Activated CD4-positive, alpha-beta T cell treated with anti-CD3 and anti-CD28 coated beads, Interleukin-2, amount 10 ng/mL, durations not matched to agents 7 days and 5 days (primary cell): ENCODE data around the gene HIKESHI. TPM values are rescaled to one million over a fixed set of nuclear protein-coding genes. Genes with fewer than 3 reads are reported as not detected.

Source experiments
- CTCF ChIA-PET: fragments of 350-600 bp; sonication (Branson Sonifier 250); formaldehyde crosslinking; loops from one replicate; lab custom pipeline; 2021; ENCODE audit warnings: antibody characterized with exemption; lab: Charles Lee
- POLR2A ChIA-PET: fragments of 350-600 bp; sonication (Branson Sonifier 250); formaldehyde crosslinking; loops from one replicate; lab custom pipeline; 2021; ENCODE audit warnings: antibody characterized with exemption; lab: Charles Lee
- DNase-seq: peaks from one replicate; pipeline ENCODE4 v3.0.0-alpha.2; 2020
- H3K27ac Mint-ChIP-seq: one replicate; pipeline ENCODE4 v1.8.0; 2021; ENCODE audit warnings: mild to moderate bottlenecking, moderate library complexity, mixed read lengths
- H3K27me3 Mint-ChIP-seq: one replicate; pipeline ENCODE4 v1.8.0; 2021; ENCODE audit warnings: mixed read lengths
- H3K36me3 Mint-ChIP-seq: one replicate; pipeline ENCODE4 v1.8.0; 2021; ENCODE audit warnings: low read depth, mixed read lengths
- H3K4me1 Mint-ChIP-seq: one replicate; pipeline ENCODE4 v1.8.0; 2021; ENCODE audit warnings: mixed read lengths
- H3K4me3 Mint-ChIP-seq: one replicate; pipeline ENCODE4 v1.8.0; 2021; ENCODE audit warnings: mild to moderate bottlenecking, moderate library complexity, mixed read lengths
- H3K9me3 Mint-ChIP-seq: one replicate; pipeline ENCODE4 v1.8.0; 2021; ENCODE audit warnings: mixed read lengths
- total RNA-seq, 2 experiments: library from RNA; stranded (reverse); gene quantifications; one replicate each; pipeline ENCODE4 v1.2.3, GENCODE V29; 2021

The HIKESHI gene
- total RNA-seq, 2 experiments from 2014 or later = 35.8 to 46.7 TPM

- H3K9me3 Mint-ChIP-seq = peaks cover 3% of the 10 kb centered on the region
- no peak overlapping the region for H3K4me3 Mint-ChIP-seq
- no peak overlapping the region for H3K27ac Mint-ChIP-seq
- POLR2A ChIA-PET = no interaction called here
- CTCF ChIA-PET = no interaction called here
- H3K4me1 Mint-ChIP-seq = no peaks in the 10 kb centered on the region
- DNase-seq = no peak
- no peaks in the 10 kb centered on the region for H3K36me3 Mint-ChIP-seq
- no peaks in the 10 kb centered on the region for H3K27me3 Mint-ChIP-seq
Observed at GRCh38 chr11:86365546-86365945, 63.5 kb downstream of the HIKESHI start.

- H3K27ac Mint-ChIP-seq = no peak overlapping the region
- DNase-seq = no peak
- H3K4me3 Mint-ChIP-seq = no peak overlapping the region
- H3K27me3 Mint-ChIP-seq = peaks cover 6% of the 10 kb centered on the region
- POLR2A ChIA-PET = no interaction called here
- H3K4me1 Mint-ChIP-seq = no peaks in the 10 kb centered on the region
- H3K9me3 Mint-ChIP-seq = no peaks in the 10 kb centered on the region
- H3K36me3 Mint-ChIP-seq = no peaks in the 10 kb centered on the region
- CTCF ChIA-PET = interaction anchor here (1.2 to 2.0 kb wide), 2 partner anchors 11 to 35 kb away, joined by 4 to 5 read pairs; no protein-coding TSS in a partner anchor
Observed at GRCh38 chr11:86369668-86370067, 67.6 kb downstream of the HIKESHI start.

GRCh38 chr11:86370171-86370570 is 68.1 kb downstream of the HIKESHI start:
- ChIA-PET POLR2A (no interaction called here), CTCF (interaction anchor here (2.0 kb wide), 1 partner anchor 36 kb away, joined by 5 read pairs; no protein-coding TSS in a partner anchor)
- no peaks in the 10 kb centered on the region for H3K36me3 Mint-ChIP-seq
- peaks cover 6% of the 10 kb centered on the region for H3K27me3 Mint-ChIP-seq
- H3K4me1 Mint-ChIP-seq = no peaks in the 10 kb centered on the region
- no peak overlapping the region for H3K4me3 Mint-ChIP-seq
- no peak for DNase-seq
- no peaks in the 10 kb centered on the region for H3K9me3 Mint-ChIP-seq
- H3K27ac Mint-ChIP-seq = no peak overlapping the region

- no peak for DNase-seq
- Mint-ChIP-seq H3K4me3 (no peak overlapping the region), H3K4me1 (no peaks in the 10 kb centered on the region), H3K9me3 (peaks cover 2% of the 10 kb centered on the region), H3K27ac (no peak overlapping the region), H3K27me3 (peaks cover 8% of the 10 kb centered on the region), H3K36me3 (no peaks in the 10 kb centered on the region)
- CTCF ChIA-PET = no interaction called here
- POLR2A ChIA-PET = no interaction called here
Observed at GRCh38 chr11:86370922-86371594, 69.0 kb downstream of the HIKESHI start.

GRCh38 chr11:86372041-86372440 is 70.0 kb downstream of the HIKESHI start:
- POLR2A ChIA-PET = no interaction called here
- Mint-ChIP-seq H3K36me3 (no peaks in the 10 kb centered on the region), H3K27ac (no peak overlapping the region), H3K4me1 (no peaks in the 10 kb centered on the region), H3K9me3 (peaks cover 4% of the 10 kb centered on the region), H3K4me3 (no peak overlapping the region), H3K27me3 (peaks cover 14% of the 10 kb centered on the region)
- DNase-seq = no peak
- CTCF ChIA-PET = no interaction called here

- Mint-ChIP-seq H3K27ac (no peak overlapping the region), H3K9me3 (peaks cover 4% of the 10 kb centered on the region), H3K36me3 (no peaks in the 10 kb centered on the region), H3K27me3 (peaks cover 16% of the 10 kb centered on the region), H3K4me3 (no peak overlapping the region), H3K4me1 (no peaks in the 10 kb centered on the region)
- ChIA-PET POLR2A (no interaction called here), CTCF (no interaction called here)
- no peak for DNase-seq
Observed at GRCh38 chr11:86372586-86372985, 70.5 kb downstream of the HIKESHI start.

- no peaks in the 10 kb centered on the region for H3K36me3 Mint-ChIP-seq
- no peak overlapping the region for H3K27ac Mint-ChIP-seq
- H3K4me3 Mint-ChIP-seq = no peak overlapping the region
- peaks cover 4% of the 10 kb centered on the region for H3K9me3 Mint-ChIP-seq
- ChIA-PET CTCF (no interaction called here), POLR2A (no interaction called here)
- H3K27me3 Mint-ChIP-seq = peaks cover 16% of the 10 kb centered on the region
- no peak for DNase-seq
- H3K4me1 Mint-ChIP-seq = no peaks in the 10 kb centered on the region
Observed at GRCh38 chr11:86374069-86374468, 72.0 kb downstream of the HIKESHI start.

- H3K4me1 Mint-ChIP-seq = no peaks in the 10 kb centered on the region
- H3K27ac Mint-ChIP-seq = no peak within 1 kb of the TSS
- peaks cover 4% of the 10 kb centered on the region for H3K9me3 Mint-ChIP-seq
- H3K27me3 Mint-ChIP-seq = peaks cover 16% of the 10 kb centered on the region
- DNase-seq = no peak
- ChIA-PET CTCF (no interaction called here), POLR2A (no interaction called here)
- H3K36me3 Mint-ChIP-seq = no peaks in the 10 kb centered on the region
- H3K4me3 Mint-ChIP-seq = no peak within 1 kb of the TSS
Observed at GRCh38 chr11:86374586-86374985, 72.5 kb downstream of the HIKESHI start, which contains the start of gene CCDC81. TSS of gene CCDC81 (plus strand) at chr11:86374887. CDS start at chr11:86375164, 277 bp downstream.

- CTCF ChIA-PET = no interaction called here
Observed at GRCh38 chr11:86377972-86378371, 75.9 kb downstream of the HIKESHI start.

GRCh38 chr11:86380295-86381059 is 78.4 kb downstream of the HIKESHI start:
- DNase-seq = no peak
- Mint-ChIP-seq H3K36me3 (no peaks in the 10 kb centered on the region), H3K27me3 (peaks cover 9% of the 10 kb centered on the region), H3K27ac (no peak overlapping the region), H3K4me1 (no peaks in the 10 kb centered on the region), H3K9me3 (peaks cover 4% of the 10 kb centered on the region), H3K4me3 (no peak overlapping the region)
- ChIA-PET CTCF (interaction anchor here (0.7 to 1.0 kb wide), 2 partner anchors 11 to 742 kb away, joined by 3 to 4 read pairs; no protein-coding TSS in a partner anchor), POLR2A (interaction anchor here (0.6 kb wide), 1 partner anchor 24 kb away, joined by 3 read pairs; no protein-coding TSS in a partner anchor)

More at GRCh38 chr11:86377972-86378371, 75.9 kb downstream of the HIKESHI start:
- Mint-ChIP-seq H3K9me3 (peaks cover 4% of the 10 kb centered on the region), H3K27me3 (peaks cover 16% of the 10 kb centered on the region), H3K27ac (no peak overlapping the region), H3K4me3 (no peak overlapping the region), H3K4me1 (no peaks in the 10 kb centered on the region), H3K36me3 (no peaks in the 10 kb centered on the region)
- DNase-seq = no peak
- POLR2A ChIA-PET = no interaction called here

GRCh38 chr11:86383041-86383955 is 81.3 kb downstream of the HIKESHI start:
- H3K4me1 Mint-ChIP-seq = no peaks in the 10 kb centered on the region
- H3K27ac Mint-ChIP-seq = no peak overlapping the region
- H3K4me3 Mint-ChIP-seq = no peak overlapping the region
- no peaks in the 10 kb centered on the region for H3K9me3 Mint-ChIP-seq
- no peaks in the 10 kb centered on the region for H3K36me3 Mint-ChIP-seq
- POLR2A ChIA-PET = no interaction called here
- no peaks in the 10 kb centered on the region for H3K27me3 Mint-ChIP-seq
- CTCF ChIA-PET = interaction anchor here (0.6 kb wide), 1 partner anchor 639 kb away, joined by 3 read pairs; no protein-coding TSS in a partner anchor
- no peak for DNase-seq

GRCh38 chr11:86386283-86386682 is 84.2 kb downstream of the HIKESHI start:
- Mint-ChIP-seq H3K27me3 (no peaks in the 10 kb centered on the region), H3K36me3 (no peaks in the 10 kb centered on the region), H3K9me3 (no peaks in the 10 kb centered on the region), H3K4me3 (no peak overlapping the region), H3K27ac (no peak overlapping the region), H3K4me1 (no peaks in the 10 kb centered on the region)
- ChIA-PET POLR2A (no interaction called here), CTCF (interaction anchor here (1.5 kb wide), 1 partner anchor 11 kb away, joined by 4 read pairs; no protein-coding TSS in a partner anchor)
- no peak for DNase-seq
